HG03045 (cell line): ENCODE data around the gene ESPNL.

Experiments
- ATAC-seq: cut with Tn5 transposase; IDR thresholded peaks from one replicate; pipeline ENCODE4 v1.9.1; 2021; ENCODE audit warnings: mild to moderate bottlenecking, moderate library complexity; ENCODE audit not compliant: unreplicated experiment

The ESPNL gene

DNA sequence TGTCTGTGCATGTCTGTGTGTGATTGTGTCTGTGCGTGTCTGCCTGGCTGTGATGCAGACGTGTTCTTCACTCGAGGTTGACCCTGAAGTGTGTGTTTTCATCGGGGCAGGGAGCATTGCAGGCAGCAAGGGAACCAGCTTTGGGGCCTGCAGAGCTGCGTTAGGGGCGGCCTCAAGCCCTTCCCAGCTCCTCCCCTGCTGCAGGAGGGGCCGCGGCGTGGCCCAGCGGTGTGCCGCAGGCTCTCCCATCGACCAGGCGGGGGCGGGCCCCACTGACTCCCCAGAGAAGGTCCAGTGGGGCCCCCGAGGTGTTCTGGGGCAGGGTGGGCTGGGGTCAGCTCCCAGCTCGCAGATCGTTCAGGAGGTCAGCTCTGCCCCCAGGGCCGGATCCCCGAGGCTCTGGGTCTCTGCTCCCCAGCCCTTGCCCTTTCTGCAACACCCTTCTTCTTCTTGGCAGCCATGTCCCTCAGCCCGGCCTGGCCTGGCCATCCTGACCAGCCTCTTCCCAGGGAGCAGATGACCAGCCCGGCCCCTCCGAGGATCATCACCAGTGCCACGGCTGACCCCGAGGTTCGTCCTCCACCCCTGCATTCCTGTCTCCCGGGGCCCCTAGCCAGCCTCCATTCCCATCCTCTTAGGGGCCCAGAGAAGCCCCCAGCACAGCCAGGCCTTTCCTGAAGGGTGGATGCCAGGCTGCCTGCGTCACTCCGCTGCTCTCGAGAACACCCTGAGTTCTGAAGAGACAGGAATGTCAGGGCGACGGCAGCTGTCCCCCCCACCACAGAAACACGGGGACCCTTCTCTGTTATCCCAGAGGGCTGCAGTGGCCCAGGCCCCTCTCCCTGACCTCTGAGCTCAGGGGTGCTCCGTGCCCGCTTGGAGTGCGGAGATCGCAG lies 27.3 kb downstream of the ESPNL start:
- ATAC-seq = no peak

DNA sequence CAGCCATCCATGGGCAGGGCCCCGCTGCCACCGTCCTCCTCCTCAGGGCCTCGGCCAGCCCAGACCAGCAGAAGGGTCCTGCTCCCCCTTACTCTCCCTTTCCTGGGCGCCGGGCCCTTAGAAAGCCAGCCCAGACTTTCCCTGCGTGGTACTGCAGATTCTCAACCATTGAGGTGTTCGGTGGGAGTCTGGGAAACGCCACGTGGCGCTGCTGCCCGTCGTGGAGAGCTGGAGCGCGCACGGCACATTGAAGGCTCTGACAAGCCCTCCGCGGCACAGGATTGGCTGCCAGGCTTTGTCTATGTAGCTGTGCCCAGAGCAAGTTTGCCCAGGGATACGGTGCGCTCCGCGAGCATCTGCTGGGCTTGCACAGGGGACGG lies 27.9 kb downstream of the ESPNL start:
- ATAC-seq = no peak

DNA sequence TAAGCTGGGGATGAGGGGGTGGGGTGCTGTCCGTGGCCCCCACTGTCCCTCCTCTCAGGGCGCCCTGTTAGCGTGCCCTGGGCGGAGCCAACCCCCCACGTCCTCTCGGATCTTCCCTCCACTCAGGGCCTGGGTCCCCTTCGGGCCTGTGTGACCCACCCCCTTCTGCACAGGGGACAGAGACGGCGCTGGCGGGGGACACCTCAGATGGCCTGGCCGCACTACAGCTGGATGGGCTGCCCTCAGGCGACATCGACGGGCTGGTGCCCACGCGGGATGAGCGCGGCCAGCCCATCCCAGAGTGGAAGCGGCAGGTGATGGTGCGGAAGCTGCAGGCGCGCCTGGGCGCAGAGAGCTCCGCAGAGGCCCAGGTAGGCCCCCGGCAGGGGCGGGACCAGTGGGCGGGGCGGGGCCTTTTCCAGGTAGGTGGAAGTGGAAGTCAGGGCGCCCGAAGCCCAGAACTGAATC lies 28.4 kb downstream of the ESPNL start:
- no peak for ATAC-seq

DNA sequence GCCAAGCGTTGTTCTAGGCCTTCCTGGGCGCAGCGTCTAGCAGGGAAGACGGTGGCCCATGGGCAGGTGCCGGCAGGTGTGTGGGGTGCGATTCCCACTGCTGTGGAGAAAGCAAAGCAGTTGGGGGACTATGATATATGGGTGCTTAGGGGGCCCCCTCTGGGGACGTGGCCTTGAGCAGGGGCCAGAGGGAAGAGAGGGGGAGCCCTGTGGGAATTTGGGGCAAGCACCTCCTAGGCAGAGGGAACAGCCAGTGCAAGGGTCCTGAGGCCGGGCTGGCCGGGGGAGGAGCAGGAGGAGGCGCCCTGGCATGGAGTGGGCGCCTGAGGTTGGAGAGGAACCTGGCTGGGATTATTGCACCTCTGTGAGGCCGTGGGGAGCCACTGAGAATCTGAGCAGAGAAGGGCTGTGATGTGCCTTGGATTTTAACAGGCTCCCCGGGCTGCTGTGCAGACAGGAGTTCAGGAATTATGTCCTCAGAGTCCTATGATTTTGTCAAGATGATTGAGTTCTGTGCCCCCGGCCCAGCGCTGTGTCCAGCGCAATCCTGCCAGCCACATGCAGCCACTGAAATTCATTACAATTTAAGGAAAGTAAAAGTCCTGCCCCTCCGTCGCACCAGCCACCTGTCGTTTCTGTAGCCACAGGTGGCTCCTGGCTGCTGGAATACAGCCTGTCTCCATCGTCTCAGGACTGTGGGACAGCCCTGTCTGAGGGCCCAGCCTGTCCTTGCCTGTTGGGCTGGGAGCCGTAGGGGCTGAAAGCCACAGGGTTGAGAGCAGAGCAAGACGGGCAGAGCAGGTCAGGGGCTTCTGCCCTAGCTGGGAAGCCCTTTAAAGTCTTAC lies 29.2 kb downstream of the ESPNL start:
- no peak for ATAC-seq

DNA sequence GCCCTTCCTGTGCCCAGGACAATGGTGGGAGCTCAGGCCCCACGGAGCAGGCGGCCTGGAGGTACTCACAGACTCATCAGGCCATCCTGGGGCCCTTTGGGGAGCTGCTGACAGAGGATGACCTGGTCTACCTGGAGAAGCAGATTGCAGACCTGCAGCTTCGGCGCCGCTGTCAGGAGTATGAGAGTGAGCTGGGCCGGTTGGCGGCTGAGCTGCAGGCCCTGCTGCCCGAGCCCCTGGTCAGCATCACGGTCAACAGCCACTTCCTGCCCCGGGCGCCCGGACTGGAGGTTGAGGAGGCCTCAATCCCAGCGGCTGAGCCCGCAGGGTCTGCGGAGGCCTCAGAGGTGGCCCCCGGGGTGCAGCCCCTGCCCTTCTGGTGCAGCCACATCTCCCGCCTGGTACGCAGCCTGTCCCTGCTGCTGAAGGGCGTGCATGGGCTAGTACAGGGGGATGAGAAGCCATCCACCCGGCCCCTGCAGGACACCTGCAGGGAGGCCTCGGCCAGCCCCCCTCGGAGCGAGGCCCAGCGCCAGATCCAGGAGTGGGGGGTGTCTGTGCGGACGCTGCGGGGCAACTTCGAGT lies 30.1 kb downstream of the ESPNL start:
- no peak for ATAC-seq

DNA sequence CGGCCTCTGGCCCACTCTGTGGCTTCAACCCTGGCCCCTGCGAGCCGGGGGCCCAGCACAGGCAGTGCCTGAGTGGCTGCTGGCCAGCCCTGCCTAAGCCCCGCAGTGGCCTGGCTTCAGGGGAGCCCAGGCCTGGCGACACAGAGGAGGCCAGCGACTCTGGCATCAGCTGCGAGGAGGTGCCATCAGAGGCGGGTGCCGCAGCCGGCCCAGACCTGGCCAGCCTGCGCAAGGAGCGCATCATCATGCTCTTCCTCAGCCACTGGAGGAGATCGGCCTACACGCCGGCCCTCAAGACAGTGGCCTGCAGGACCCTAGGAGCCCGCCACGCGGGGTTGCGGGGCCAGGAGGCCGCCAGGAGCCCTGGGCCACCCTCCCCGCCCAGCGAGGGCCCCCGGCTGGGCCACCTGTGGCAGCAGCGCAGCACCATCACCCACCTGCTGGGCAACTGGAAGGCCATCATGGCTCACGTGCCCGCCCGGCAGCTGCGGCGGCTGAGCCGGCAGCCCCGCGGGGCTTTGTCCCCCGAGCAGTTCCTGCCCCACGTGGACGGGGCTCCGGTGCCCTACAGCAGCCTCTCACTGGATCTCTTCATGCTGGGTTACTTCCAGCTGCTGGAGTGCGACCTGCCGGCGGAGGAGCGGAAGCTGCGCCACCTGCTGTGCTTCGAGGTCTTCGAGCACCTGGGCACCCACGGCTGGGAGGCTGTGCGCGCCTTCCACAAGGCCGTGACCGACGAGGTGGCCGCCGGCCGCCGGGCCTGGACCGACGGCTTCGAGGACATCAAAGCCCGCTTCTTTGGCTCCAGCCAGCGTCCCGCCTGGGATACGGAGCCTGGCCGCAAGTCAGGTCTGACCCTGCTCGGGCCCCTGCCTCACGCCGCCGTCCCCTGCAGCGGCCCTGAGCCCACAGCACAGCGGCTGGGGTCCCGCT lies 30.8 kb downstream of the ESPNL start:
- ATAC-seq = no peak

DNA sequence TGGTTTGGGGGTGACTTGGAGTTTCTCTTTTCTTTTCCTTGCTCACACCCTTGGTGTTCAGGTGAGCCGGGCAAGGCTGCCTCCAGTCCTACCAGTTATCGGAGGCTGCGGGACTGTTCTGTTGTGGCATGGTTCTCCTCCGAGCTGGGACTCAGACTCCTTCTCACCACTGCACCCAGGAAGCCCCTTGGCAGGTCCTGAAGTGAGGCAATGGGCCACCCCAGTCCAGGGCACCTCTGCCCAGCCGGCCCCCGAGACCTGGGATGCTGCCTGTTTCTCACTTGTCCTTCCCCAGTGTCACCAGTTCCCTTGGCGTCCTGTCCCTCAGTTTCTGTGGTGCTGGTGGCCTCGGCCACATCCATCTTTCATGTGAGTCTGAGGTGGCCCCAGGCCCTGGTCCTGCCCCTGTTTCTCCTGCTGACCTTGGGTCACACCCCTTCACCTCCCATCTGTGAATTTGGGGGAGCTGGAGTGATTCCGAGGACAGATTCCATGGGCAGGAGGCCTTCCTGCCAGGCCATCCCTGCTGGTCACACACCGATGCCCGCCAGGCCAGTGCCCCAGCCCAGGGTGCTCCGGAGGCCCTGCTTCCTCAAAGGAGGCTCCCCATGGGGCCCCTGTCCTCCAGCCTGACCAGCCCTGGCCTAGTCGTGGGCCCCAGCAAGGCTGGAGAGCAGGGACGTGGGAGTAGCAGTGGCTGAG lies 31.8 kb downstream of the ESPNL start:
- no peak for ATAC-seq

DNA sequence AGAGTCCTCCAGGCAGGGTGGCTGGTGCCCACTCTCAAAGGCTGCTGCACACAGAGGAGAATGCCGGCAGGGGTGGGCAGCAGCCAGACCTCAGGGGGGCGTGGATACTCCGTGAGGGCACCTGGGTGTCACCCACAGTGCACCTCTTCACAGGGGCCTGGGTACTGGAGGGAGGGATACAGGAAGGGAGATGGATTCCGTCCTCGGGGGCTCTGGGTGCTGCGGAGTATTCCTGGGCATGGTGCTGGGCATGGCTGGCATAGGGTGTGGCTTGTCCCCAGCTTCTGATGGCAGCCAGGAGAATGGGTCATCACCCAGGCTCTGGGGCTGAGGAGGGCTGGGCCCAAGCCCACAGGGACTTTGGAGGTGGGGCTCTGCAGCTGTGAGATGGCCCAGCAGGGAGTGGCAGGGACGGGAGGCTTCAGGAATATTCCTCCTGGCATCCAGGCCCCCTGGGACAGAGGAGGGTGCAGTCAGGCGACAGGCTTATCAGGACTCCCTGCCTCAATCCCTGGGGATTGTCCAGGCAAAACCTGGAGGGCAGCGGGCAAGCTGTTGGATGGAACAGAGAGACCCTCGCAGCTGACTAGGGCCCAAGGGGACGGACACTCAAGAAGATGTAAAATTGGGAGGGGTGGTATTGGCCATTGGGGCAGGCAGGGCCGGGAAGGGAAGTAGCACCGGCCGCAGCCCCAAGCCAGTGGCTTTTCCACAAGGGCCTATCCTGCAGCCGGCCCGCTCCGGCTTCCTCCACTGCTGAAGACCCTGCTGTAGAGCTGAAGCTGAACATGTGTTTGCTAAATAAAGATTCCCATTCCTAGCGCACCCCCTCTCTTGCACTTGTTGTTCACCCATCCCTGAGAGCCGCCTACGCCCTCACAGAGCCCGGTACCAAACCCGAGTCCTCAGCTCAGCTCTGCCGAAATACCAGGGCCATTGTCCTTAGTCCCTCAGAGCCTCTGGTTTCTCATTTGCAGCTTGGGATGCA lies 32.6 kb downstream of the ESPNL start:
- no peak for ATAC-seq

DNA sequence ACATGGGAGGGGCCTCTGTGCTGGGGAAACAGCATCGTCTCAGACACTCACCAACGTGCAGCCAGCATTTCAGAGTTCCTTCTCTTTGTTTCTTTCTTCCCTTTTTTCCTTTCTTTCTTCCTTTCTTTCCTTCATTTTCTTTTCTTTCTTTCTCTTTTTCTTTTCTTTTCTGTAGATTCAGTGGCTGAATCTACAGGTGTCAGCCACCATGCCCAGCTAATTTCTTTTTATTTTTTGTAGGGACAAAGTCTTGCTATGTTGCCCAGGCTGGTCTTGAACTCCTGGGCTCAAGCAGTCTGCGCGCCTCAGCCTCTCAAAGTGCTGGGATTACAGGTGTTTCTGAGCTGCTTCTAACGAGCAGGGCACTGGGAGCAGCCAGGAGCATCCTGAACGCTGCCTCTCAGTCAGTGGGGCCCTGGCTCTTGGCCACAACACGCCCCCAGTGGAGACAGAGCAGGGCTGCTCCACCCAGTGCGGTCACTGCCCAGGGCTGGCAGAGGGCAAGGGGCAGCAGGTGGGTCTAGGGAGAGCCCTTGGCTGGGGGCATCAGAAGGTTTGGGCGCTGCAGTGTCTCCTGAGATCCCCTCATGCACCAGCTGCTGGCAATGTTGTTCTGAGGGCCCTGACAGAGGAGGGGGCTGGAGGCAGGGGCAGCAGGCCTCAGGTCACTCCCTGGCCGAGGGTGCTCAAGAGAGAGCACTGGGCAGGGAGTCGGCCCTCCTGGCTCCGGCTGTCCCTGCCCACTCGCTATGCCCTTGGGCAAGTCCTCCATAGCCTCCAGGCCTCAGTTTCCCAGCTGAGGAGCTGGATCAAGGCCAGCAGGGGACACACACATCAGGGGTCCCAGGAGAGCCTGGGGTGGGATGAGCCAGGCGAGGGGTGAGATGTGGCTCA lies 33.6 kb downstream of the ESPNL start:
- ATAC-seq = no peak

DNA sequence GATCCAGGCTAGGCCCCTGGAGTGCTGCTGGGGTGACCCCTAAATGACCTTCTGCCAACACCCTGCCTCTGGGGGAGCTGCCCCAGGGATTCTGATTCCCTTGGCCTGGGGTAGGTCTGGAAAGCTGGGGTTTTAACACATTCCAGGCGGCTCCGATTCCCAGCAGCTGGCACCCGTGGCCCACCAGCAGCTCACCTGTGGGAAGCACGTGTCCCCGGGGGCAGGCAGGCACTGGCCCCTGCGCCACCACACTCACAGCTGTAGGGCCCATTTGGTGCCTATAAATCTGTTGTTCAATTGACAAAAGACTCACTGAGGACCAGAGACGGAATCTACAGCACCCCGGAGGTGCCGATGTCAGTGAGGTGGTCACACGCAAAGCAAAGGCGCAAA lies 34.2 kb downstream of the ESPNL start:
- ATAC-seq = no peak

DNA sequence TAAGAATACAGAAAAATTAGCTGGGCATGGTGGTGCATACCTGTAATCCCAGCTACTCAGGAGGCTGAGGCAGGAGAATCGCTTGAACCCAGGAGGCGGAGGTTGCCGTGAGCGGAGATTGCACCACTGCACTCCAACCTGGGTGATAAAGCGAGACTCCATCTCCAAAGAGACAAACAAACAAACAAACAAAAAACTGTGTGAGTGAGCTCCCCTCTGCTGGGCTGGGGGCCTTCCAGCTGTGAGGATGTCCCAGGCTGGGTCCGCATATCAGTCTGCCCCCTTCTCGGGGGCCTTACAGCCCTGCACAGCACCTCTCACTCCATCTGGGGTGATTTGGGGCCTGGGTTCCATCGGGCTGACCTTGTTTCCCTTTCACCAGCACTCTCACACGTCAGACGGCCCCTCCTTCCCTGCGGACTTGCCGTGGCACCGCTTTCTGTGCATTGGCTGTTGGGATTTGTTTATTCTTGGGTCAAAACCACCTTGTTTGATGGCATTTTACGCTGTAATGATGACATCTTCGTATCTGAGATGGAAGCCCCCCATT lies 35.5 kb downstream of the ESPNL start:
- no peak for ATAC-seq

DNA sequence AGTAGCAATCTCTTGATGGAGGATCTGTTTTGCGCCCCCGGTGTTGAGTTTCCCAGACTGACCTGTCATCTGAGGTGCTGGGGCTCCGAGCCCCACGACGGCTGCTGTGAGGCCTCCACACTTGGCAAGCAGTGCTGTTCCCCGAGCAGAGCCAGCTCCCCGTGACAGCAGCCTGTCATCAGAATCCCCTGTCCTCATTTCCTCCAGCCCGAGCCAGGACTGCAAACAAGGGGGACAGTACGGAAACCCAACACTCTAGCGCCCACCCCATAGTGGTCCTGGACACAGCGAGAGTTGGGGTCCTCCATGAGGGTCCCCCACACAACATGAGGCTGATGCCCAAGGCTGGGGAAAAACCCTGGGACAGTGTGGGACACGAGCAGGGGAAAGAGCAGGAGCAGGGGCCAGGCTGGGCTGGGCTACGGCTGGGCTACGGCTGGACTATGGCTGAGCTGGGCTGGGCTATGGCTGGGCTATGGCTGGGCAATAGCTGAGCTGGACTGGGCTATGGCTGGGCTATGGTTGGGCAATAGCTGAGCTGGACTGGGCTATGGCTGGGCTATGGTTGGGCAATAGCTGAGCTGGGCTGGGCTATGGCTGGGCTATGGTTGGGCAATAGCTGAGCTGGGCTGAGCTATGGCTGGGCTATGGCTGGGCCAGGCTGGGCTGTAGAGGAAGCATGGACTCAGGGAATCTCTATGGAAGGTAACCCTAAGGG lies 36.8 kb downstream of the ESPNL start:
- no peak for ATAC-seq

DNA sequence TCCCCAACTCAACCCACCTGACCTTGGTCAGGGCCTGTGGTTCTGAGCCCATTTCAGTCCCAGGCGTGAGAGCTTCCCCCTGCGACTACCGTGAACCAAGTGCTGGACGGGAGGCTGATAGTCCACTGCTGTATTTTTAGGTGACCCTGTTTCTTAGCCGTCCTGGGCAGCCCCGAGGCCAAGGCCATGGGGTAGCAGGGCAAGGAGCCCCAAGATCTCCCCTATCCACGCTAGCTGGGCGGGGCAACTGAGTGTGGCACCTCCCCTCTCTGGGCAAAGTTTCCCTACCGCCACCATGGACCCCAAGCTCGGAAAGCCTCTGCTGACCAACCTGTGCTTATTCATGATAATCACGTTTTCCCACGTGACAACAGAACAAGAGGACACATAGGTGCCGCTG lies 37.7 kb downstream of the ESPNL start:
- no peak for ATAC-seq

DNA sequence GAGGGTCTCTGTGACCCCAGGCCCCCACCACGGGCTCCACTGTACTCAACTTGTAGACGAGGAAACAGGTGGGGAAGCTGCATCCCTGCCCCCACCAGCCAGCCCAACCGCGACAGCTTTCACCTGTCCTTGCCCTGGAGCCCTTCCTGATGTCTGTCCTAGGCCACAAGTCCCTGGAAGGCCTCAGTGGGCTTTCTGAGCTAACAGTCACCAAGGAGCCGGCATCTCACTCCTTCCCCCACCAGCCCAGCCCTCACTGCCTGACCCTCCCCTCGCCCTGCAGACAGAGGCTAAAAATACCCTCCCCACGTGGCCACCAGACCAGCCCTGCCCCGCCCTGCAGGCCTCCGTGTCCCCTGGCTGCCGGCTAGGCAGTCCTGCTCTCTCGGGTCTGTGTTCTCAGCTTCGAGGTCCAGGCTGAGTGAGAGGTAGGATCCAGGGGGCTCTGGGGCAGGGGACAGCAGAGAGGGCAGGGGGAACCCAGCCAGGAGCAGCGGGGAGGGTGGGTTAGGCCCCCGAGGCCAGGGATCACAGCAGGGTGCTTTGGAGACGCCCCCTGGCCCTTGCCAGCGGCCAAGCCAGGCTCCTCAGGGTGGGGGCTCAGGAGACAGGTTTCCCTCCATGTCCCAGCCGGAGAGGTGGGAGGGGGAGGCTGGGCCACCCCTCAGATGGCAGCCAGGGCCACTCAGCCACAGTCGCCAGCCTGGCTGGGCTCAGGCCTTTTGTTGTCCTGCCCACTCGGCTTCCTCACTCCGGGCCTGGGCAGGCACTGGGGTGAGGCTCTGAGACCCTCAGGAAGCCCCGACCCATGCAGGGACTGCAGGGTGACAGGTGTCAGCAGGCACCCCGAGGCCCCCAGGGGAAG lies 38.4 kb downstream of the ESPNL start, which contains the start of gene KLHL30:
Gene KLHL30, plus strand, starts transcription at position 338 of the 865 bp plus-strand sequence. CDS start 2,087 bp downstream, outside the sequence.
- ATAC-seq = no peak

DNA sequence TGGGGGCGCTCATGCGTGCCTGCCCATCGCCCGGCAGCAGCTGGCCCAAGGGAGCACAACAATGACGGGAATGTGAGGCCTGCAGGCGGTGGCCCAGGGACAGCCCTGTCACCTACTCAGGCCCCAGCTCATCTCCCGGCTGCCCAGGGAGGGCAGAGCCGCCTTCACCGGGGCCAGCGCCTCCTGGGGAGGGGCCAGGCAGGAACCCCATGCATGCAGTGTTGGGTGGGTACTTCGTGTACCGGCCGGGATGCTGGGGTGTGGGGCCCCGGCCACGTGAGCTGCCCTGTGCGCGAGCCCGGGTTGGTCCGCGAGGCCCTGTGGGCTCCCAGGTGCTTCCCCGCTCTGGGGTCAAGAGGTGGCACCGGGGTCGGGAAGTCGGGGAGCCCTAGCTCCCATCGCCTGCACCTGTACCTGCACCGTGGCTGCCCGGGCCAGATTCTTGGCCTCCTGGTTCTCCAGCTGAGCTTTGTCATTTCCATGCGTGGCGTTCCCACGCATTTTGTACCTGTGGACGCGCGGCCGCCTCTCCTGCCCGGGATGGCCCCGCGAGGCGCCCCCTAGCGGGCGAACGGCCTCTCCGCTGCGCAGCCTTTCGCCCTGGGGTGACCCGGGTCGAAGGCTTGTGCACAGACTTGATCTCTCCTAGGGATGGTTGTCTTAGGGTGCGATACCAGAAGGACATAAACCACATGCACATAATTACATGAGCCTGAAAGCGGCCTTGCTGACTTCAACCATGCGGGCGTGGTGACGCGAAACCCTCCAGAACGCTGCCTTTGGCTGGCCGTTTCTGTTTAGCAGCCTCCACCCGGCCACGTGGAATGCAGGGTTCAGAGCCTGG lies 39.3 kb downstream of the ESPNL start:
- no peak for ATAC-seq
